ENCODE results near the gene ZBTB40. TPM values are rescaled to one million over a fixed set of nuclear protein-coding genes. Genes with fewer than 3 reads are reported as not detected.

Gene ZBTB40
- total and polyA plus RNA-seq, 2 of the 13 experiments (the other 11 are each of a cell fraction or from before 2014, with no cell fraction given): 8.8 to 16.5 TPM

DNA sequence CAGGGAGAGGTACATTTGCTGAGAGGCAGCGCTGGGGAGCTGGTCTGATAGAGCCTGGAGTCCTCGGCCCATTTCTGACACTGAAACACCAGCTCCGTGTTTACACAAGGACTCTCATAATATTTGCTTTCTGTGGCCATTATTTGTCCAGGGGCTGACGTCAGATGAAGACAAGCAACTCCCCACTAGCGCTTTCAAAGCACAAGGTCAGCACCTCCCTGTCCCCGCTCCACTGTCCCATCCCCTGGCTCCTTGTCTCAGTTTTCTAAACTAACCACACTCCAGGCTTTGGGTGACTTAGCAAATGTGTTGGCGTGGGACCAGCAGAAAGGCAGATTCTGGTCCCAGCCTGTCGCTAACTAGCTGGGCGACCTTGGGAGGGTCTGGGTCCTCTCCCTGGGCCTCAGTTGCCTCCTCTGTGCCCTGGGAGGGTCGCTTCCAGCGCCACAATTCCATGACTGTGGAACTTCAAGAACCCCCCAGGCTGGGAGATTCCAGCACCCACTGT lies 37.4 kb upstream of the ZBTB40 start (continued):
- TF ChIP-seq, protein P1, sequence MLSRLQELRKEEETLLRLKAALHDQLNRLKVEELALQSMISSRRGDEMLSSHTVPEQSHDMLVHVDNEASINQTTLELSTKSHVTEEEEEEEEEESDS (CRISPR knock-in tag; IDR thresholded peaks at IDR 0.05; ENCODE audit: borderline replicate concordance): no peak
- TF ChIP-seq, protein P2, sequence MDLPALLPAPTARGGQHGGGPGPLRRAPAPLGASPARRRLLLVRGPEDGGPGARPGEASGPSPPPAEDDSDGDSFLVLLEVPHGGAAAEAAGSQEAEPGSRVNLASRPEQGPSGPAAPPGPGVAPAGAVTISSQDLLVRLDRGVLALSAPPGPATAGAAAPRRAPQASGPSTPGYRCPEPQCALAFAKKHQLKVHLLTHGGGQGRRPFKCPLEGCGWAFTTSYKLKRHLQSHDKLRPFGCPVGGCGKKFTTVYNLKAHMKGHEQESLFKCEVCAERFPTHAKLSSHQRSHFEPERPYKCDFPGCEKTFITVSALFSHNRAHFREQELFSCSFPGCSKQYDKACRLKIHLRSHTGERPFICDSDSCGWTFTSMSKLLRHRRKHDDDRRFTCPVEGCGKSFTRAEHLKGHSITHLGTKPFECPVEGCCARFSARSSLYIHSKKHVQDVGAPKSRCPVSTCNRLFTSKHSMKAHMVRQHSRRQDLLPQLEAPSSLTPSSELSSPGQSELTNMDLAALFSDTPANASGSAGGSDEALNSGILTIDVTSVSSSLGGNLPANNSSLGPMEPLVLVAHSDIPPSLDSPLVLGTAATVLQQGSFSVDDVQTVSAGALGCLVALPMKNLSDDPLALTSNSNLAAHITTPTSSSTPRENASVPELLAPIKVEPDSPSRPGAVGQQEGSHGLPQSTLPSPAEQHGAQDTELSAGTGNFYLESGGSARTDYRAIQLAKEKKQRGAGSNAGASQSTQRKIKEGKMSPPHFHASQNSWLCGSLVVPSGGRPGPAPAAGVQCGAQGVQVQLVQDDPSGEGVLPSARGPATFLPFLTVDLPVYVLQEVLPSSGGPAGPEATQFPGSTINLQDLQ (CRISPR knock-in tag; IDR thresholded peaks at IDR 0.05): no peak
- TF ChIP-seq, protein P3, sequence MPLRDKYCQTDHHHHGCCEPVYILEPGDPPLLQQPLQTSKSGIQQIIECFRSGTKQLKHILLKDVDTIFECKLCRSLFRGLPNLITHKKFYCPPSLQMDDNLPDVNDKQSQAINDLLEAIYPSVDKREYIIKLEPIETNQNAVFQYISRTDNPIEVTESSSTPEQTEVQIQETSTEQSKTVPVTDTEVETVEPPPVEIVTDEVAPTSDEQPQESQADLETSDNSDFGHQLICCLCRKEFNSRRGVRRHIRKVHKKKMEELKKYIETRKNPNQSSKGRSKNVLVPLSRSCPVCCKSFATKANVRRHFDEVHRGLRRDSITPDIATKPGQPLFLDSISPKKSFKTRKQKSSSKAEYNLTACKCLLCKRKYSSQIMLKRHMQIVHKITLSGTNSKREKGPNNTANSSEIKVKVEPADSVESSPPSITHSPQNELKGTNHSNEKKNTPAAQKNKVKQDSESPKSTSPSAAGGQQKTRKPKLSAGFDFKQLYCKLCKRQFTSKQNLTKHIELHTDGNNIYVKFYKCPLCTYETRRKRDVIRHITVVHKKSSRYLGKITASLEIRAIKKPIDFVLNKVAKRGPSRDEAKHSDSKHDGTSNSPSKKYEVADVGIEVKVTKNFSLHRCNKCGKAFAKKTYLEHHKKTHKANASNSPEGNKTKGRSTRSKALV (CRISPR knock-in tag; IDR thresholded peaks at IDR 0.05): 0 out of 2 replicates have a peak, but pooled peaks have one; percentile 54
- no peak for TF ChIP-seq TP53 (CRISPR knock-in tag; conservative IDR thresholded peaks at IDR 0.05)
- no peak for TF ChIP-seq CHCHD3 (CRISPR knock-in tag; IDR thresholded peaks at IDR 0.05)
- TF ChIP-seq, protein P4, sequence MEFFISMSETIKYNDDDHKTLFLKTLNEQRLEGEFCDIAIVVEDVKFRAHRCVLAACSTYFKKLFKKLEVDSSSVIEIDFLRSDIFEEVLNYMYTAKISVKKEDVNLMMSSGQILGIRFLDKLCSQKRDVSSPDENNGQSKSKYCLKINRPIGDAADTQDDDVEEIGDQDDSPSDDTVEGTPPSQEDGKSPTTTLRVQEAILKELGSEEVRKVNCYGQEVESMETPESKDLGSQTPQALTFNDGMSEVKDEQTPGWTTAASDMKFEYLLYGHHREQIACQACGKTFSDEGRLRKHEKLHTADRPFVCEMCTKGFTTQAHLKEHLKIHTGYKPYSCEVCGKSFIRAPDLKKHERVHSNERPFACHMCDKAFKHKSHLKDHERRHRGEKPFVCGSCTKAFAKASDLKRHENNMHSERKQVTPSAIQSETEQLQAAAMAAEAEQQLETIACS (CRISPR knock-in tag; IDR thresholded peaks at IDR 0.05): no peak
- TF ChIP-seq, protein P5, sequence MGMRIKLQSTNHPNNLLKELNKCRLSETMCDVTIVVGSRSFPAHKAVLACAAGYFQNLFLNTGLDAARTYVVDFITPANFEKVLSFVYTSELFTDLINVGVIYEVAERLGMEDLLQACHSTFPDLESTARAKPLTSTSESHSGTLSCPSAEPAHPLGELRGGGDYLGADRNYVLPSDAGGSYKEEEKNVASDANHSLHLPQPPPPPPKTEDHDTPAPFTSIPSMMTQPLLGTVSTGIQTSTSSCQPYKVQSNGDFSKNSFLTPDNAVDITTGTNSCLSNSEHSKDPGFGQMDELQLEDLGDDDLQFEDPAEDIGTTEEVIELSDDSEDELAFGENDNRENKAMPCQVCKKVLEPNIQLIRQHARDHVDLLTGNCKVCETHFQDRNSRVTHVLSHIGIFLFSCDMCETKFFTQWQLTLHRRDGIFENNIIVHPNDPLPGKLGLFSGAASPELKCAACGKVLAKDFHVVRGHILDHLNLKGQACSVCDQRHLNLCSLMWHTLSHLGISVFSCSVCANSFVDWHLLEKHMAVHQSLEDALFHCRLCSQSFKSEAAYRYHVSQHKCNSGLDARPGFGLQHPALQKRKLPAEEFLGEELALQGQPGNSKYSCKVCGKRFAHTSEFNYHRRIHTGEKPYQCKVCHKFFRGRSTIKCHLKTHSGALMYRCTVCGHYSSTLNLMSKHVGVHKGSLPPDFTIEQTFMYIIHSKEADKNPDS (CRISPR knock-in tag; IDR thresholded peaks at IDR 0.05): no peak
- TF ChIP-seq, protein P6, sequence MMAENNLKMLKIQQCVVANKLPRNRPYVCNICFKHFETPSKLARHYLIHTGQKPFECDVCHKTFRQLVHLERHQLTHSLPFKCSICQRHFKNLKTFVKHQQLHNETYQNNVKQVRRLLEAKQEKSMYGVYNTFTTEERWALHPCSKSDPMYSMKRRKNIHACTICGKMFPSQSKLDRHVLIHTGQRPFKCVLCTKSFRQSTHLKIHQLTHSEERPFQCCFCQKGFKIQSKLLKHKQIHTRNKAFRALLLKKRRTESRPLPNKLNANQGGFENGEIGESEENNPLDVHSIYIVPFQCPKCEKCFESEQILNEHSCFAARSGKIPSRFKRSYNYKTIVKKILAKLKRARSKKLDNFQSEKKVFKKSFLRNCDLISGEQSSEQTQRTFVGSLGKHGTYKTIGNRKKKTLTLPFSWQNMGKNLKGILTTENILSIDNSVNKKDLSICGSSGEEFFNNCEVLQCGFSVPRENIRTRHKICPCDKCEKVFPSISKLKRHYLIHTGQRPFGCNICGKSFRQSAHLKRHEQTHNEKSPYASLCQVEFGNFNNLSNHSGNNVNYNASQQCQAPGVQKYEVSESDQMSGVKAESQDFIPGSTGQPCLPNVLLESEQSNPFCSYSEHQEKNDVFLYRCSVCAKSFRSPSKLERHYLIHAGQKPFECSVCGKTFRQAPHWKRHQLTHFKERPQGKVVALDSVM (CRISPR knock-in tag; IDR thresholded peaks at IDR 0.05): no peak
- no peak for TF ChIP-seq ZSCAN31 (CRISPR knock-in tag; IDR thresholded peaks at IDR 0.05; ENCODE audit: low read depth)
- no peak for TF ChIP-seq ZBTB42 (CRISPR knock-in tag; IDR thresholded peaks at IDR 0.05)
- TF ChIP-seq, protein P7, sequence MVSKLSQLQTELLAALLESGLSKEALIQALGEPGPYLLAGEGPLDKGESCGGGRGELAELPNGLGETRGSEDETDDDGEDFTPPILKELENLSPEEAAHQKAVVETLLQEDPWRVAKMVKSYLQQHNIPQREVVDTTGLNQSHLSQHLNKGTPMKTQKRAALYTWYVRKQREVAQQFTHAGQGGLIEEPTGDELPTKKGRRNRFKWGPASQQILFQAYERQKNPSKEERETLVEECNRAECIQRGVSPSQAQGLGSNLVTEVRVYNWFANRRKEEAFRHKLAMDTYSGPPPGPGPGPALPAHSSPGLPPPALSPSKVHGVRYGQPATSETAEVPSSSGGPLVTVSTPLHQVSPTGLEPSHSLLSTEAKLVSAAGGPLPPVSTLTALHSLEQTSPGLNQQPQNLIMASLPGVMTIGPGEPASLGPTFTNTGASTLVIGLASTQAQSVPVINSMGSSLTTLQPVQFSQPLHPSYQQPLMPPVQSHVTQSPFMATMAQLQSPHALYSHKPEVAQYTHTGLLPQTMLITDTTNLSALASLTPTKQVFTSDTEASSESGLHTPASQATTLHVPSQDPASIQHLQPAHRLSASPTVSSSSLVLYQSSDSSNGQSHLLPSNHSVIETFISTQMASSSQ (IDR thresholded peaks at IDR 0.05; ENCODE audit: low read depth): peak; percentile 30; the same call in 1 of the 2 replicates
- TF ChIP-seq, protein P7 (CRISPR knock-in tag; IDR thresholded peaks at IDR 0.05; ENCODE audit: borderline replicate concordance): peak; percentile 45; the same call in 1 of the 2 replicates
- peak; percentile 90; the same call in 1 of the 2 replicates for TF ChIP-seq DNMT3B (CRISPR knock-in tag; conservative IDR thresholded peaks at IDR 0.05)

All from HepG2 (cell line).